HG02970 (cell line): ENCODE results near the gene ARX.

Experiments
- ATAC-seq: cut with Tn5 transposase; IDR thresholded peaks from one replicate; pipeline ENCODE4 v1.9.1; 2021; ENCODE audit warnings: mild to moderate bottlenecking, moderate library complexity, moderate number of reproducible peaks; ENCODE audit not compliant: unreplicated experiment, low FRiP score

ARX gene

DNA sequence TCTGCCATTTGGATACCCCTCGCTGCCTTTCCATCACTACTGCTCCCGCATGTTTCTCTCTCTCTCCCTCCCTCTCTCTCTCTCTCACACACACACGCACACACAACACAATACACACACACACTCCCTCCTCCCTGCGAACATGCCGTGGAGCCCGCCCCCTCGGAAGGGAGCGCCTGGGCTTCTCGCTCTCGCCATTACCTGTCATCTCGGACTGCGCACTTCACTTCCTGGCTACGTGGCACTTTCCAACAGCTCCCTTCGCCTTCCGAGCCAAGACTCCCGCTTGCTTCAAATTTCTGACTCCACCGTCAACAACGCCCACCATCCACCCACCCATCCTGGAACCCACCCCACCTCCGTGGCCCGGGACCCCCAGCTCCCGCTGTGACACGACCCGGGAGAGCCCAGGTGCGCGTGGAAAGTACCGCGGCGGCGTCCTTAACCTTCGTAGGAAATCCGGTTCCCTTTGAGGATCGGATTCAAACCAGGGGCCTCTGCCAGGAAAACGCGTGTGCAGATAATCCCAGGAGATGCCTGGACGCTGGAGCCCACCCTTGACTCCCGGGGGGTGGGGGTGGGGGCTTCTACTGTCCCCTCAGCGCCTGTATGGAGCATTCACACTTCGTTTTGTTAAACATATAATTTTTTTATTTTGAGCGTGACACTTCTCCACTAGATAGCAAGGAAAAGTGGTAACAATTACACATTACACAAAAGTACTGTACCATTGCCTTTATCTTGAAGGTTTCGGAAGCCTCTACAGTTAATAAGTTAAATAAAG is 12.5 kb downstream of the ARX start:
- ATAC-seq: no peak

DNA sequence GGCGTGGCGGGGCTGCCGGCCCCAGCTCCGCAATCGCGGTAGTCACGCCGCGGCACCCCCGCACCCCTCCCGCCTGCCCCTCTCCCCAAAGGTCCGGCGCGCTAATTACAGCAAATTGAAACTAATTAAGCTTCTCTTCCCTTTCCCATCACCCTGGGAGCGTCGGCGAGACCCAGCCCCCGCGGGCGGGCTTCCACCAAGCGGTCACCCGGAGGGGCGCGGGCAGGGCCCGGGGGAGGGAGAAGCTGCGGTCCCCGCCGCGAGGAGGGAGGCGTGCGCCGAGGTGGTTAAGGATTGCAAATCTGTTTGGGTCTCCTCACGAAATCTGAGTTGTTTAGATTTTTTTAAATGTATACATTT is 13.1 kb downstream of the ARX start:
- ATAC-seq: no peak

- ATAC-seq: no peak
Observed at GRCh38 chrX:25001808-25002660, 13.7 kb downstream of the ARX start.

DNA sequence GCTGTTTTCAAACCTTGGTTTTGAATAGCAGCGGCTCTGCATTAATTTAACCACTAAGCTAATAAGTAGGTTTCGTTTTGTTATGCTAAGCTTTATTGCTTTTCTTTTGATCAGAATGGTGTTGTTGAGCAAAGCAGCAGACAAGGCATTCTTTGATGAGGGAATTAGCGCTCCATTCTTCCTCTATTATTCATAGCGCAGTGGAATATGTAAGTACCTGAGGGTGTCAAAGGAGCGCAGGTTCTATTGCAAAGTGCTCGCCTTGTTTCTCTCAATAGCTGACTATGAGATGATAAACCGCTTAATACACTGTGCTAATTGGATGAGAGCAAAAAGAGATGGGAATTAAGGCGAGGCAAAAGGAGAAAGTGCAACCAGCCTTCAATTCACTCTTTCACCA is 16.3 kb downstream of the ARX start:
- ATAC-seq: no peak

DNA sequence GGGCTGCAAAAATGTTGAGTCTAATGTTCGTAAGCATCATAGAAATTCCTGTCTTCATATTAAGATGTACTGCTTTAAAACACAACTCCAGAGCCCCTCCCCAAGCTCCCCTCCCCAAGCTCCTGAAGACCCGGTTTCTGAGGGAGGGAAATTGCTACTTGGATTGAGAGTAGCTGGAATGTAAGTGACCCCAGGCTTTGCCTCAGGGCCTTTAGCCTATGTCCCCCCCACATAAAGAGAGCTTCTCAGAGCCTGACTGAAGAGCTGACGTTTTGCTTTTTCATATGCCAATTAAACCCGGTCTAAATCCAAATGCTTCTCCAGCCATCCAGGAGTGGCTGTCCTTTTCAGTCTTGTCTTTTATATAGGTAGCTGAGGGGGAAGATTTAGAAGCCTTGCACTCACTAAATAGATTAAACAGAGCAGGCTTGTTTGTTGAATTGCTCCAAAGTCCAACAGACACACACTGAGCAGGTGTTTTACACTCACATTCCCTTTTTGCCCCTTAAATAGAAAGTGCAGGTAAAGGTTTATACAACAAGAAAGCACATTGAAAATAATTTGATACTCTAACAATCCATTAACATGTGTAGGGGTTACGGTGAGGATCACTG is 19.6 kb downstream of the ARX start:
- no peak for ATAC-seq

DNA sequence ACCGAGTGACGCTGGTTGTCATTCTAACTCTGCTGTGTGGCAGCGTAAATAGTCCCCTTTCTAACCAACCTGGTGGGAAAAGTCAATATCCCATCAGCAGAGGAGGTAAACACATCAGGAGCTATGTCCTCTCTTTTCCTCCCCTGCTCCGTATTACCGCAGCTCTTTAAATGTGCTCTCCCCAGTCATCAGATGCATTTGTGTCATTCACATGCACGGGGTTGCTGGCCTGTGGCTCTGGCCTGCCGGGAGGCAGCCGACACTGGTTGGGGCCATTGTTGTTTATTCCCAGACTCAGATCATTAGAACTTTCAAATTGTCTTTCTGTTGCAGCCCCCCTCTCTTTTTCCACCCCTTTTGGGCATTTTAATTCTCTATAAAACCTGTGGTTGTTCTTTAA is 21.9 kb downstream of the ARX start:
- ATAC-seq: no peak

- ATAC-seq: no peak
Observed at GRCh38 chrX:24990535-24990934, 25.2 kb downstream of the ARX start.

- ATAC-seq: no peak
Observed at GRCh38 chrX:24988314-24988713, 27.5 kb downstream of the ARX start.

GRCh38 chrX:24987731-24988130 is 28.0 kb downstream of the ARX start:
- no peak for ATAC-seq

GRCh38 chrX:24985120-24985519 is 30.6 kb downstream of the ARX start:
- ATAC-seq: no peak

DNA sequence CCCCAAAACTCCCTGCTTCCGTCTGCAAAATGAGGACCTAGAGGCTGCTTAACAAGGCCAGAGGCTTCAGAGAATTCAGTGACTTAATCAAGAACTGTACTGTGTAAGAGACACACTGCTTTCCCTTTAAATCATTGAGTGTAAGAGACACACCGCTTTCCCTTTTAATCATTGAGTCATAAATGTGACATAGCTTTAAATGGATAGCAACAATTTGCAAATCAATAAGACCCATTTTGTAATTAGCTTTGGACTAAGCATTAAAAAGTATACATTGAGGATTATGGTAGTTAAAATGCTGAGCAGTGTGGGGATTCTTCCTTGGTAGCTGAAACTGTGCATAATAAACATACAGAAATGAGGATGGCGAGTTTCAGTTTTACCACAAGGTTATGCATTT is 31.8 kb downstream of the ARX start:
- no peak for ATAC-seq

- ATAC-seq: no peak
Observed at GRCh38 chrX:24982306-24982965, 33.3 kb downstream of the ARX start.

- ATAC-seq: no peak
Observed at GRCh38 chrX:24981030-24981429, 34.7 kb downstream of the ARX start.

DNA sequence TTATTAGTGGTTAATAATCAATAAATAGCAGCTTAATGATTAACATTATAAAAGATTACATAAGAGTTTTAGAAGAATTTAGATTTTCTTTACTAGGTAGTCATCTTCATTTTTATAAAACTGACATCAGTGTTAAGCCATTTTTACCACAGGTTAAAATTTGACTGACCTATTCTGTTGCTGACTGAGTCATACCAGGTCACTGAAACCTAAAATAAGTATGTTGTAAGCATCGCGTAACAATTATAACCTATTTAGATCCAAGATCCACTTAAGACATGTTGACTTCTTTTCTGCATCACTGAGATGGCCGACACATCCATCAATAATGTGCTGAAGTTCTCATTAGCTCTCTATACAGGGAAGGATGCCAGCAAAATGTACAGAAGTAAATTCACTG is 36.7 kb downstream of the ARX start:
- no peak for ATAC-seq

GRCh38 chrX:24969812-24970211 is 46.0 kb downstream of the ARX start:
- ATAC-seq: no peak

DNA sequence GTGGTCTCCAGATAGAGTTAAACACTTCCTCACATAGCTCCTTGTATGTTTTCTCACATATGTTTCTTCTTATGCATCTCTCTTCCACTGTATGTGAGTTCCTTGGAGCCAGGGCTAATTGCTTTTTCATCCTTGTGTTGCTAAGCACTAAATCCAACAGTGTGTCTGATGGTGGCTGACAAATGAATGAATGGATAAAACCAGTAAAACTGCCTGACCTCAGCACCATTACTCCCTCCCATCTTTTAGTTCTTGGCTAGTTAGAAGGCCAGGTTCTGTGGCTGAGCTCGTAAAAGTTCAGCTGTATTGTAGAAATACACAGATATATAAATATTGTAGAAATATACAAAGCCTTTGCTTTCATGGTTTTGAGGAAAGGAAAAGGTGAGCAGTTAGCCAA is 50.4 kb downstream of the ARX start:
- ATAC-seq: no peak

DNA sequence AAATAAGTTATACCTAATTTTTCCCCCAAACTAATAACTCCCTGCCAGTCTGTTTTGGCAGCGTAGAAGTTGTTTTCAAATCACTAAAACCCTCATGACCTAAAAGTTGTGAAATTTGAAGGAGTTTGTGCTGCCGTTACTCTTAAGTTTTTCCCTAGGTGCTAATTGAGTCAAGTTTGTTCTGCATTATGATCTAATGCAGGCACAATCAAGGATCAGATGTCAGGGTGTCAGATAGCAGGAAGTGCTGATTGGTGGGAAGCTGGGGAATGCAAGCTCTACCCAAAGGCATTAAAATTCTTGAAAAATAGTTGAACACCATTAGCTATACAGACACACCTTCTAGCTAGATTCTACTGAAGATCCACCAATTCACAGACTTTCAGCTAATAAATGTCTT is 51.9 kb downstream of the ARX start:
- ATAC-seq: no peak

DNA sequence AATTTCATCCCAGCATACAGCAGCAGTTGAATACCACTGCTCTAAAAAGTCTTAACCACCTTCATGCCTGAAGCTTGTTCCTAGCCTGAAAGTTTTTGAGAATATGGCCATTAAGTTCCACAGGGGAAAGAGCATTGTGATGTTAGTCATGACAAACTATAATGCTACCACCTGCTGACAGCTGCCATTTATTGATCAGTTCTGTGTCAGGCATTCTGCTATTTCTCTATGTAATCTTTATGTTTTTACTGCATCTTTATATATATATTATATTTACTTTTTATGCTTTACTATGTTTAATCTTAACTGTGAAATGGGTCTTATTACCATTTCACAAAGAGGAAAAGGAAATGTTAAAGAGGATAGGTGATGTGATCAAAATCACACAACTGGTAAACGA is 54.0 kb downstream of the ARX start:
- ATAC-seq: no peak

GRCh38 chrX:24956828-24957227 is 58.9 kb downstream of the ARX start:
- no peak for ATAC-seq

GRCh38 chrX:24955372-24955930 is 60.3 kb downstream of the ARX start:
- ATAC-seq: no peak

- no peak for ATAC-seq
Observed at GRCh38 chrX:24954732-24955131, 61.0 kb downstream of the ARX start.
